Stimulated activated CD4-positive, alpha-beta T cell treated with anti-CD3 and anti-CD28 coated beads, Interleukin-4, amount 100 ng/mL, for 1 hour (primary cell): ENCODE results near the gene TNP2.

Source experiments
- DNase-seq: peaks from one replicate; pipeline ENCODE4 v3.0.0-alpha.2; 2020

The TNP2 gene

DNA sequence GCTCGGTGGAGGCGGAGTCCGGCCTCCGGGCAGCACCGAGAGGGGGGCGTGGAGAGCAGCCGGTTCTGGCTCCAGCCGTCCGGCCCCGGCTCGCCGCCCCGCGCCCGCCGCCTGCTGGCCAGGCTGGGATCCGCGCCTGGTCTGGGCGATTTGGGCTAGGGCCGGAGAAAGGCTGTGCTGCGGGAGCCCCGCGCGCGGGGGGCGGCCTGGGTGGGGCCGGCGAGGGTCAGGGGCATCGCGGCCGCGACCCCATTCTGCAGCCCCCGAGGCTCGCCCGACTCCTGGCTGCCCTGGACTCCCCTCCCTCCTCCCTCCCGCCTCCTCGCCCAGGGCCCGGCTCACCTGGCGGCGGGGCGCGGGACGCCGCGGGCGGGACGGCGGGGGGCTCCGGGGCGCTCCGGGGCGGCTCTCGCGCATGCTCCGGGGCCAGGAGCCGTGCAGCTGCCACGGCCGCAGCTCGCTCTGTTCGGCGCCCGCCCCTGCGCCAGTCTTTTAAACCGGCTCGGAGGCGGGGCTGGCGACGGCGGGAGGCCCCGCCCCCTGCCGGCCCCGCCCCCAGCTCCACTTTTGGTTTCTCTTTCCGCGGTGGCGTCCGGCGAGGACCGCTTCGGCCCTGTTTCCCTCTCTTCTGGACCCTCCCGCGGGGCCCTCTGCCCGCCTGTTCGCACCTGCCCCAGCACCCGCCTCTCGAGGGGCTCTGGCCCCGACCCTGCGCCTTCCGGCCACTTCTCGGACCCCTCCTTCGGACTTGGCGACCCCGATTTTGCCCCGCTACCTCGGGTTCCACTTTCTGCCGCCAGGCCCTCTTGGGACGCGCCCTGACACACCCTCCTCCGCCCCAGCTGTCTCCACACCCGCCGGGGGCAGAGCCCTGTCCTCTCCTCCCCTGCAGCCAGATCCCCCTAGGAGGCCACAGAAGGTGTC is 13.1 kb downstream of the TNP2 start, which contains the start of gene SOCS1:
Gene SOCS1 (minus strand): TSS at position 468 of the 924 bp plus-strand sequence. CDS start 726 bp downstream, outside the sequence.
- peak; percentile 90 for DNase-seq

DNA sequence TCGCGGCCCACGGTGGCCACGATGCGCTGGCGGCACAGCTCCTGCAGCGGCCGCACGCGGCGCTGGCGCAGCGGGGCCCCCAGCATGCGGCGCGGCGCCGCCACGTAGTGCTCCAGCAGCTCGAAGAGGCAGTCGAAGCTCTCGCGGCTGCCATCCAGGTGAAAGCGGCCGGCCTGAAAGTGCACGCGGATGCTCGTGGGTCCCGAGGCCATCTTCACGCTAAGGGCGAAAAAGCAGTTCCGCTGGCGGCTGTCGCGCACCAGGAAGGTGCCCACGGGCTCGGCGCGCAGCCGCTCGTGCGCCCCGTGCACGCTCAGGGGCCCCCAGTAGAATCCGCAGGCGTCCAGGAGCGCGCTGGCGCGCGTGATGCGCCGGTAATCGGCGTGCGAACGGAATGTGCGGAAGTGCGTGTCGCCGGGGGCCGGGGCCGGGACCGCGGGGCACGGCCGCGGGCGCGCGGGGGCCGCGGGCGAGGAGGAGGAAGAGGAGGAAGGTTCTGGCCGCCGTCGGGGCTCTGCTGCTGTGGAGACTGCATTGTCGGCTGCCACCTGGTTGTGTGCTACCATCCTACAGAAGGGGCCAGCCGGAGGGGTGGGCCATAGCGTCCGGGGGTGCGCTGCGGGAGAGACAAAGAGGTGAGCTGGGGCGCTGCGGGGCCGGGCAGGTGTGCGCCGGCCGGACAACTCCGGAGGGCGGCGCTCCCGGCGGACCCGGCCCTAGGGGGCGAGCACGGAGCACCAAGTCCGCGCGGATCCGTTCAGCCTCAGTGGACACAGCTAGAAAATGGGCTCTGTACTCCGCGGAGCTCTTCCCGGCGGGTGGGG is 14.0 kb downstream of the TNP2 start:
- peak; percentile 63 for DNase-seq

DNA sequence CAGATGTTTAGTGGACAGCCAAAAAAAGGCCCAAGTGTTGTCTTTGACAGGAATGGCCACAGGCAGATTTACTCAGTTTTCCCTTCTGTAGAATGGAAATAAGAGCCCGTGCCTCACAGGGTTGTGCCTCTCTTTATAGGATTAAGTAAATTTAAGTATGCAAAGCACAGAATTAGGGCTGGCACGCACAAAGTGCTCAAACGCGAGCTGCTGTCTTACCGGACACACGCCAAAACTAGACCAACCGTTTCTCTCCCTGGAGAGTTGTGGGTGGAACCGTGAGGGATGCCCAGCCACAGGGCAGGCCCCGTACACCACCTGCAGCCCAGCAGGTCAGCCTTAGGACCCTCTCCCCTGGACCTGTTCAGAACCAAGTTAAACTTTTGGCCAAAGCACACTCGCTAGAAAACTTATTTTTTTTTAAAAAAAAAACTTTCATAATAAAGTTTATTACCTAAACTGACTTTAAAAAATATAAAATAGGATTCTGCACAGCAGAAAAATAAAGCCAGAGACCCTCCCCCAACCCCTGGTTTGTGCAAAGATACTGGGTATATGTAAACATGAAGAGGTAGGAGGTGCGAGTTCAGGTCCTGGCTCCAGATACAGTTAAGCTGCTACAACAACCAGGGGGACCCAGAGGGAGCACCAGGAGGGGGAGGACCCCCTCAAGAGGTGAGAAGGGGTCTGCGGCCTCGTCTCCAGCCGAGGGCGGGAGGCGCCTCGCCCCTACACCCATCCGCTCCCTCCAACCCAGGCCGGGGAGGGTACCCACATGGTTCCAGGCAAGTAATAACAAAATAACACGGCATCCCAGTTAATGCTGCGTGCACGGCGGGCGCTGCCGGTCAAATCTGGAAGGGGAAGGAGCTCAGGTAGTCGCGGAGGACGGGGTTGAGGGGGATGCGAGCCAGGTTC is 14.9 kb downstream of the TNP2 start:
- no peak for DNase-seq

DNA sequence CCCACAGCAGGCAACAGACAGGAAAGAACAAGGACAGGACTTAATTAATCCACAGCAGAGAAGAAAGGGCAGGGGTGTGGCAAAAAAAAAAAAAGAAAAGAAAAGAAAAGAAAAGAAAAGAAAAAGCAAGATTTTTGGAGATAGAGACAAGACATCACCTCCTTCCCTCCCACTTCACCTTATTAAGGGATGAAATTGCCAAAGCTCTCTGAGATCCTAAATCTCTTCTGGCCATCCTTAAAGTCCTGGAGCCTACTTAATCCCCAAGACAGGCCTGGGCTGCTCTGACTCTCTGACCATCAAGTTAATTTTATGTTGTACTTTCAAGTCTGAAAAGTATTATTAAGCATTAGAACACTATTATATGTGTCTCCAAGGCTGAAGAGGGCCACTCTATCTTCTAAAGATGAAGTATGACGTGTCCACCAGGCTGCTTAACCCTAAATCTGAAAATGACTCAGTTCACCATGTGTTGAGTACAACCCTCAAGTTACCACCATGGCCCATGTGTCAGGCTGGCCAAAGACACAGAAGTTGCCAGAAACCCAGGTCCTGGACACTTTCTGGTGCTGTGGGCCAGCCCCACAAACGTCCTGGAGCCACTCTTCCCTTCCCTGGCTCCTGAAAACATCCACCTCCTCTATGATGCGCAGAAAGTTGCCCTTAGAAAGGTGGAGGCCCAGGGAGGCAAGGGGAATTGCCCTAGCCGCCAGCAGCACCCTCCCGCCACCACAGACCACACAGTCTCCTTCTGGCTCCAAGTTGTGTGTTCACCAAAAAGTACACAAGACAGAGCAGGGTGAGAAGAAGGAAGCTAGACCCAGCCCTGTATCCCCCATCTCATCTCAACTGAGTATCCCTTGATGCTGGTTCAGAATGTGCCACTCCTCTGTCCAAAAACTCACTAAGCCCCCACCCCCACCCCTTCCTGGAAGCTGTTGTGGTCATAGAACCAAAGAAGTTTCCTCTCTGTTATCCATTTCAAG is 15.8 kb downstream of the TNP2 start:
- peak; percentile 54 for DNase-seq

DNA sequence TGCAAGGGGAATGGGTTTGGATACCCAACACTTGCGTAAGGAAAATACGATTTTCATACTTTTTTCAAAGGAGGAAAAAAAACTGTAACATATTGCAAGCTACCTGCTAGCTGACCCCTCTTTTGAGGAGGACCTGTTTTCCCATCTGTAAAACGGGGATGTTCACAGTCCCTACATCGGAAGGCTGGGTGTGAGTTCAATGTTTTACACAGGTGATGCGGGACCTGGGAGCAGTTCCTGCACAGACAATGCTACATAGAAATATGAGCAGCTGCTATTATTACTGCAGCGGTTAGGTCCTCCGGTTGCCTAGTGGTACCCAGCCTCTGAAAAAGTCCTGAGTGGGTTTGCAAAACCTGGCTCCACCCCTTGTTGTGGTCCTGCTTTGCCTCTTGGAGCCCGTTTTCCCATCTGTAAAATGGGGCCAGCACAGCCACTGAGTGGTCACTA is 16.6 kb downstream of the TNP2 start:
- peak; percentile 21 for DNase-seq

DNA sequence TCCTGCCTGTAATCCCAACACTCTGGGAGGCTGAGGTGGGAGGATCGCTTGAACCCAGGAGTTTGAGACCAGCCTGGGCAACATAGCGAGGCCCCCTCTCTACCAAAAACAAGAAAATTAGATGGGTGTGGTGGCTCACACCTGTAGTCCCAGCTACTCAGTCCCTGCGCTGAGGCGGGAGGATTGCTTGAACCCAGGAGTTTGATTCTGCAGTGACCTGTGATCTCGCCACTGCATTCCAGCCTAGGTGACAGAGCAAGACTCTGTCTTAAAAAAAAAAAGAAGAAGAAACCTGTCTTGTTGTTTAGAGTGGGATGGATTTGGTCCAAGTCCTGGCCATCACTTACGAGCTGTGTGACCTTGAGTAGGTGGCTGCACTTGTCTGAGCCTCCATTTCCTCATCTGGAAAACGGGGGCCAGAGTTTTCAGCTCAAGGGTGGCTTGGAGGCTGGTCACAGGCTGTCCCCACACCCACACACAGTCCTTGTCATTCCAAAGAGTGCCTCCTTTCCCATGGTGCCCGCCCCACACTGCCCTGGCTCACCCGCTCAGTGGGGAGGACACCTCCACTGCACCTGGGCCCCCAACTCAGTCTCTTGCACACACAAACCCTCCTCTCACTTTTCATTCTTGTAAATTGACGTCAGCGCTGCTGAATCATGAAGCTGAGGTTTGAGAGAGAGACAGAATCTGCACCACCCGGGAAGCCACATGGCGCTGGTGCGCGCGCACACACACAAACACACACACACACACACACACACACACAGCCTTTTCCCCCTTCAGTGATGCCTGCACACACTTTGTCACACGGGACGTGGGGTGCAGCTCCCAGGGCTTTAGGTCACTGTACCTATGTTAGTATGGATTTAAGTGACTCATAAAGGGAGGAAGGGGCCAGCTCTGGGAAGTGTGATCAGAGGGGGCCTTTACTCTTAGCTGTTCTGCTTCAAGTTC is 17.3 kb downstream of the TNP2 start:
- DNase-seq, result peak; percentile 82

DNA sequence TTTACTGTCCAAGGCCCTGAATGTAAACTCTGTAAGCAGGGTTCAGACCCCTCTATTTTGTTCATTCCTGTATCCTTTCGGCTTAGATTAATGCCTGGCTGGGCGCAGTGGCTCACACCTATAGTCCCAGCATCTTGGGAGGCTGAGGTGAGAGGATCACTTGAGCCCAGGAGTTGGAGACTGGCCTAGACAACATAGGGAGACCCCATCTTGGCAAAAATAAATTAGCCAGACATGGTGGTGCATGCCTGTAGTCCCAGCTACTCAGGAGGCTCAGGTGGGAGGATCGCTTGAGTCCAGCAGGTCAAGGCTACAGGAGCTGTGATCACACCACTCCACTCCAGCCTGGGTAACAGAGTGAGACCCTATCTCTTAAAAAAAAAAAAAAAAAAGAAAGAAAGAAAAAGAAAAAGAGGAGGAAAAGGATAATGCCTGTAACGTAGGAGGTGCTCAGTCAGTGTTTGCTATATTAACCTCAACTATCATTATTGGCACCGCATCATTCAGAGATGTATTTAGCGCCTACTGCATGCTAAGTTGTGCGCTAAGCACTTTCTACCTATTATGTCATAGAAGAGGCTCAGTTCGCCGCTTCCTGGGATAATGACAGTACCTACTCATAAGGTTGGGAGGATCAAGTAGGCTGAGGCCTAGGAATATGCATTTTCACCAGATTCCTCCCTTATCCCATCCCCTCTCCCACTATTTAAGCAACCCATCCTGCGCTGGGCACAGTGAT is 18.2 kb downstream of the TNP2 start:
- no peak for DNase-seq

DNA sequence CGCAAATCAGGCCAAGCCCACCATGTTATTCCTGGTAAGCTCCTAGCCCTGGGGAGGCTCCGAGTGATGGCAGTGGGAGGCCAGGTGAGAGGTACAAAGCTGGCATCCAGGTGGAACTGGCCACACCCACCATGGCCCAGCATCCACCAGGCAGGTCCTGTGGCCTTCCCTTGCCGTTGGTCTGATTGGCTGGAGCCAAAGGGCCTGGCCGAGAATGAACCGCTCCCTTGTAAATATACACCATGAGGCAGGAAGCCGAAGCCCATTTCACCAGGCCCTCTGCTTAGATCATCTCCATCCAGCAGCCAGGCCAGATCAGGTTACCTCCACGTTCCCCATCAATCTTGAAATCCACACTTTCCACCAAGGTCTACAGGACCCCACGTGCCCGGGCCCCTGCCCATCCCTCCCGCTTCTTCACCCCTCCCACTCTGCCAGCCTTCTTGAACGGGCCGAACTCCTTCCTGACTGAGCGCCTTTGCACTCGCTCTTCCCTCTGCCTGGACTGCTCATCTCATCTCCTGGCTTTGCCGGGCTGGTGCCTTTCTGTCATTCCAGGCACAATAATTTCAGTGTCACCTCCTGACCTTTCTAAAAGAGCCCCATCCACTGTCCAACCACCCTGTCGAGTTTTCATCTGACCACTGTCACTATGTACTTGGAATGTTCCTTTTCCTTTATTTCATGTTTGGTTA is 18.9 kb downstream of the TNP2 start:
- DNase-seq, result no peak

DNA sequence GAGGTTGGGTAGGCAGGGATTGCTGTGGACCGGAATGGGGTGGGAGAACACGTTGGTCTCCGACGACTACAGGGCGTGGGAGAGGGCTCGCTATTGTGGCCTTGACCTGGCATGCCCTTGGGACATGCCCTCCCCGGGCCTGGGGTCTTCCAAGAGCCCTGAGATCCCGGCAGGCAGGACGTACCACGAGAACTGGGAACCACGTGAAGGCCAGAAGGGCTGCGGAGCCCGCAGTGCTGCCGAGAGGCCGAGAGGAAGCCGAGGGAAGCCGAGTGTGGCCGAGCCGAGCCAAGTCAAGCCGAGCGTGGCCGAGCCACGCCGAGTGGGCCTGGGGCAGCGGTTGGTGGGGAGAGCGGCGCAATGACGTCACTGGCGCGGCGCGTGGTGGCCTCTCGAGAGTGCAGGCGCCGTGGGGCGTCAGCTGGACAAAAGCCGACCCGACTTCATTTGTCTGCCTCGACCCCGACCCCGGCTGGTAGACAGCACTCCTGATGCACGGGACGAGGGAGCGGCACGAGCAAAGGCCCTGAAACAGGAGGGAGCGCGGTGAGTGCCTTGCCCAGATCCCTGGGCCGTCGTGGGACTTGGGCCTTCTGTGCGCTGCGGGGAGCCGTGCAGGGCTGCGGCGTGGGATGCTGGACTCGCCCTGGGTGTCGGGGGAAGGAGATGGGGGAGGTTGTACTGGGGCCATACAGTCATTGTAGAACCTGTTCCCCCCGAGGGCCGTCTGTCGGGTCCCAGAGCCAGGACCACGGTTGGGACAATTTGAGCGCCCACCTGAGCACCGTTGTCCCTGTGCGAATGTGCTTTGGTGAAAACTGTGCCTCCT is 19.7 kb downstream of the TNP2 start:
- no peak for DNase-seq

DNA sequence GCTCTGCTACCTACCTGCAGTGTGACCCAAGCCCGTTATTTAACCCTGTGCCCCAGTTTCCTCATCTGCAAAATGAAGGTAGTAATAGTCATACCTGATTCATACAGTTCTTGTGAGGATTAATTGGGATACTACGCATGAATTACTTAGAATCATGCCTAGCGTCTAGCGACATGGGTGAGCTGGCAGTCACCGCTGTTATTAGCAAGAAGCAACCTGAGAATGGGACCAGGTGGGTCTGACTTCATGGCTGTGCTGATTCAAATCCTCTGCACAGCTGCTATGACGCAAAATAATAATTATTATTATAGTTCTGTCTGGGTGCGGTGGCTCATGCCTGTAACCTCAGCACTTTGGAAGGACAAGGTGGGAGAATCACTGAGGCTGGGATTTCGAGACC is 21.0 kb downstream of the TNP2 start:
- DNase-seq, result no peak

DNA sequence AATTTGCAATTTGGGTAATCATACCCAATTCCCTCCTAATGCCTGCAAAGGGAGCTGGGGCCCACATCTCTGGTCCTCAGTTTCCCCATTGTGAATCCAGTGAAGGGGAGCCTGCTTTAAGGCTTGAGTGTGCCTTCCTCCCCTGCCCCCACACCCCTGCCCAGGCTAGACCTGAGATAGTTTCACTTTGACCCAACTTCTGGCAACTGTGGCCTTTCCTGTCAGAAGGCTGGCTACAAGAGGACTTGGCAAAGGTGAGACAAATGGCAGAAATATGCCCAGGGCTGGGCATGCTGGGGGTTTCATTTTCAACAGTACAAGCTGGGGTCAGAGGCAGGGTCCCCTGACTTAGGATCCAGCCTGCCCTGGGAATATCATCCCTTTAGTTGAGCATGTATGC is 23.1 kb downstream of the TNP2 start:
- no peak for DNase-seq

DNA sequence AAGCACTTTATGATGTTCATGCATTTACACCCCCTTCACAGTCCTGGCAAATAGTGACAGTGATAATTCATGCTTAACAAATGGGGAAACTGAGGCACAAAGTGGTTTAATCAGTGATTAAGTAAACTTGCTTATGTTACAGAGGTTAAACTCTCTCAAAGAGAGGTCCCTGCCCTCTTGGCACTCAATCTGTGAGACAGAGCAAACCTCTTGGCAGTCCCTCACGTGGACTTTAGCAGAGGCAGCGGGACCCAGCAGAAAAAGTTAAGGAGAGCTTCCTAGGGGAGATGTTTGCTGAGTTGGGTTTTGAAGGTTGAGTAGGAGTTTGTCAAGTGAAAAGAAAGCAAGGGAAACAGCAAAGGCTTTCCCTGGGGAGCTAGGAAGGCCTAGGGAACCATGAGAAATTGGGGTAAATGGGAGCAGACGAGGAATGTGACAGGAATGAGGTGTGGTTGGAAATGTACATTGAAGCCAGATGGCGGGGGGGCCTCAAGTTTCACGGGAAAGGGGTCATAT is 23.8 kb downstream of the TNP2 start:
- DNase-seq, result no peak

DNA sequence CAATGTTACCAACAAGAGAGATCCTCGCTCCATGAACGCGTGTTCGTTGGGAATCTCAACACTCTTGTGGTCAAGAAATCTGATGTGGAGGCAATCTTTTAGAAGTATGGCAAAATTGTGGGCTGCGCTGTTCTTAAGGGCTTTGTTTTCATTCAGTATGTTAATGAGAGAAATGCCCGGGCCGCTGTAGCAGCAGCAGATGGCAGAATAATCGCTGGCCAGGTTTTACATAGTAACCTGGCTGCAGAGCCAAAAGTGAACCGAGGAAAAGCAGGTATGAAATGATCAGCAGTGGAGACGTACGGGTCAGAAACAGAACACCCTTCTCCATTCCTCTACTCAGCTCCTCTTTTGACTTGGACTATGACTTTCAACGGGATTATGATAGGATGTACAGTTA is 26.5 kb downstream of the TNP2 start:
- no peak for DNase-seq

DNA sequence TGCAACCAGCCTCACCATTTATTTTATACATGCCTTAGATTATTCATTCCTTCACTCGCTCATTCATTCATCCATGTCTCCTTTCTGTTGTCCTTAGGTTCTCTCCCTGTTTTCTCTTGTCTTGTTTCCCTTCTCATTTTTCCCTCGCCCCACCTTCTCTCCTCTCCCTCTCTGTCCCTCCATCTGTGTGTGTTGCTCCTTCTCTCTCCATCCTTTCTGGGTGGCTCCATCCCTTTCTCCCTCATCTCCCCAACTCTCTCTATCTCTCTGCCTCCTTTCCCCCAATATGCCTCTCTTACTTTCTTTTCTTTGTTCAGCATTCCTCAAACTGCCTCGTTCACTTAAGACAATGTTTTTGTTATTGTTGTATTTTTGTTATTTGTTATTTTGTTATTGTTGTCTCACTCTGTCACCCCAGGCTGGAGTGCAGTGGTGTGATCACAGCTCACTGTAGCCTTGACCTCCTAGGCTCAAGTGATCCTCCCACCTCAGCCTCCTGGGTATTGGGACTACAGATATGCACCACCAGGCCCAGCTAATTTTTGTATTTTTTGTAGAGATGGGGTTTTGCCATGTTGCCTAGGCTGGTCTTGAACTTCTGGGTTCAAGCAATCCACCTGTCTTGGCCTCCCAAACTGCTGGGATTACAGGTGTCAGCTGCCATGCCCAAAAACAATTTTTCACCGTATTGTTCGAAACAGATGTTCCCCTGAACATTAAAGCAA is 27.5 kb downstream of the TNP2 start:
- DNase-seq, result no peak

DNA sequence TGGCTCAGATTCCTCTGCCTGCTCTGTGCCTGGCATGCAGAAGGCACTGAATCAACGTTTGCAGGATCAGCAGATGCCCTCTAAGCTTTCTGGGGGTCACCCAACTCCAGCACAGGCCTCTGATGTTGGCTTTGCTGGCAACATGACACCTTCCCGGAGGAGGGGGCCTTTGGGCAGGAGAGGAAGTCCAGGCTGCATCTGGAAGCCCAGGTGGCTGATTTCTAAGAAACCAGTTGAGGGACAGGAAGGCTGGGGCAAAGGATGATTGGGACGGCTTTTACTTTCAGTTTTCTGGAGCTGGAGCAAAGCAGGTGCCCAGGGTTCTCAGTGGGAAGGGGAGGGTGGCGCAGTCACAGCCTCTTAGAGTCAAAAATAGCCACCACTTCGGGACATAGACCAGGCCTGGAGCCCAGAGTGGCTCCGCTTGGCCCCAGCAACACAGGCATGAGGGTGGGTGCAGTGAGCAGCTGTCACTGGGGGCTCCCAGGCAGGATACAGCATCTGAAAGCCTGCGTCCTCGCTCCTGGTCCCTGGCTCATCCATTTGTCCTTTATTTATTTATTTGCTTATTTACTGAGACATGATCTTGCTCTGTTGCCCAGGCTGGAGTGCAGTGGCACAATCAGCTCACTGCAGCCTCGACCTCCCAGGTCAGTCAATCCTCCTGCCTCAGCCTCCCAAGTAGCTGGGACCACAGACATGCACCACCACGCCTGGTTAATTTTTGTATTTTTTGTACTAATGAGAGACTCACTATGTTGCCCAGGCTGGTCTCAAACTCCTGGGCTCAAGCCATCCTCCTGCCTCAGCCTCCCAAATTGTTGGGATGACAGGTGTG is 28.3 kb downstream of the TNP2 start:
- no peak for DNase-seq
